KG1 (cell line): ENCODE results near the gene PSMG4.

Source experiments
- DNase-seq: peaks from one replicate; lab custom pipeline; 2025; lab: John Stamatoyannopoulos, UW

The PSMG4 gene

GRCh38 chr6:3309391-3310050 lies 50.8 kb downstream of the PSMG4 start:
- DNase-seq, result no peak

GRCh38 chr6:3310051-3310448 lies 51.3 kb downstream of the PSMG4 start:
- DNase-seq, result no peak

DNA sequence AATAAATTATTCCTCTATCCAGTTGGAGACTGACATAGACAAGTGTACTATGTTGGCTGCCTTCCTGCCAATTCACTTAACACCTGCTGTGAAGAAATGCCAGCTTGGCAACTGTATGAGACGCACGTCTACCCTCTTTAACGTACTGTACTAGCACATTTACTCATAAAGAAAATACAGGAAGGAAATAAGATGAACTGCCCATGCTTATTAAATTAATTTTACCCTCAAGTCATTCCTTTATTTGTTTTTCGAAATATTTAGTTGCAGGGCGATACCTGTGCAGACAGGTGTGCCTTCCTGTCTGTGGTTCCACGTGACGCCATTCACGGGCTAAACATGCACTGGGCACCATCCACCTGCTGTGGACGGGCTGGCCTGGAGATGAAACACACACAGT lies 52.0 kb downstream of the PSMG4 start:
- no peak for DNase-seq

- DNase-seq, result no peak
Observed at GRCh38 chr6:3311826-3312225, 53.1 kb downstream of the PSMG4 start.

- no peak for DNase-seq
Observed at GRCh38 chr6:3312604-3313231, 54.0 kb downstream of the PSMG4 start.

DNA sequence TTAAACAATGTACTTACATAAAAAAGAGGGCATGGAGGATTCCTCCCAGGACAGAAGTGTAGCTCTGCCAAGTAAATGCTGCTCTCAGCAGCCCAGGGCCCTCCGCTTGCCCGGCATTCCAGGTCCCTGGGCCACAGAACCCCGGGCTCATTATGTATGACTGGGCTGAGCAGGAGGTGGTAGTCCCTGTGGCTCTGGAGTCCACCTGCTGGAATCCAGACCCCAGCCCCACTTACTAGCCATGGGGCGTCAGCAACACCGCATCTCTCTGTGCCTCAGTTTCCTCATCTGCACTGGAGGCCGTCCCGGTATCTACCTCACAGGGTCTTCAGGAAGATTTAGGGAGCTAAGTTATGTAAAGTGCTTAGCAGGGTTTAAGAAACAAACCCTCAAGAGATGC lies 55.4 kb downstream of the PSMG4 start:
- no peak for DNase-seq

GRCh38 chr6:3314621-3315467 lies 56.1 kb downstream of the PSMG4 start:
- no peak for DNase-seq

DNA sequence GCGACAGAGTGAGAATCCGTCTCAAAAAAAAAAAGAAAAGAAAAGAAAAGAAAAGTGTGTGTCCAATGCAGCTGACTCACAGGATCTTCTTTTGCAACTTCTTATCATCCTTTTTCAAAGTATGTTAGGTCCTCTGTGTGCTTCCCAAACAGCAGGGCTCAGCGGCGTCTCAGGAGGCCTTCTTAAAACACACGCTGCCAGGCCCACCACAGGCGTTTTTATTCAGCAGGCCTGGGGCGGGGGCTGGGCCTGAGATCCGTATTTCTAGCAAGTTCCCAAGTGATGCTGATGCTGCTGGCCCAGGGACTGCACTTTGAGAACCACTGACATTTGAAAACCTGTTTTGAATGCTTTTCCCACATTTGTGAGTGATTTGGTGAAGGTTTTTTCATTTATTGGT lies 57.1 kb downstream of the PSMG4 start:
- DNase-seq, result no peak

DNA sequence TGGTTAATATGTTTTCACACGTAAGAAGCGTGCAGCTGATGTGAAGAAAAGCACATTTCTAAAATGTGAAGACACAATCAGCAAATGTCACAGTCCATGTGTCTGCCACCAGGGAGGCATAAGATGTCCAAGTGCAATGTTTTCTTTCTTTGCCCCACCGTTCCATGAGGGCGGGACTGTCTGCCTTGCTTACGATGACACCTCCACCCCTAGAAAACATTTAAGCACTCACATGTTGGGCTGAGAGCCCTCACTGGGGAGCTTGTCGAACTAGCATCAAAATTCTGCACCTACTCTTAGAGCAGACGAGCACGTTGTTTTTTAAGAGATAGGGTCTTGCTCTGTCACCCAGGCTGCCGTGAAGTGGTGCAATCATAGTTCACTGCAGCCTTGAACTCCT lies 57.6 kb downstream of the PSMG4 start:
- DNase-seq, result no peak

GRCh38 chr6:3316818-3317217 lies 58.1 kb downstream of the PSMG4 start:
- DNase-seq, result no peak
